Sigmoid colon (tissue), 4 donors: ENCODE results near the gene MRRF.

ENCODE experiments used
- EP300 ChIP-seq, 4 donors: sonication (generic); formaldehyde crosslinking; IDR thresholded peaks; one replicate each; pipeline ENCODE4 v1.6.1; 2017; ENCODE audit warnings: antibody characterized with exemption in 4 of 4
- POLR2A ChIP-seq, 2 donors: fragments of 450-650 bp; IDR thresholded peaks; one replicate each; pipeline ENCODE4 v1.6.1; 2016; ENCODE audit warnings: antibody characterized with exemption in 2 of 2, mild to moderate bottlenecking in 2 of 2, moderate library complexity in 2 of 2
- POLR2AphosphoS5 ChIP-seq, 4 donors: sonication (generic); formaldehyde crosslinking; IDR thresholded peaks; one replicate each; pipeline ENCODE4 v1.6.1; 2017; ENCODE audit warnings: antibody characterized with exemption in 4 of 4
- TF ChIP-seq, protein P1 (sequence below), 4 experiments: fragments of 450-650 bp in 3 of 4; fragments of 200-600 bp in 1 of 4; IDR thresholded peaks; one replicate each; pipeline ENCODE4 v1.5.1; 2016 to 2019; ENCODE audit warnings: antibody characterized with exemption in 4 of 4, mild to moderate bottlenecking in 3 of 4, moderate library complexity in 2 of 4

DNA sequence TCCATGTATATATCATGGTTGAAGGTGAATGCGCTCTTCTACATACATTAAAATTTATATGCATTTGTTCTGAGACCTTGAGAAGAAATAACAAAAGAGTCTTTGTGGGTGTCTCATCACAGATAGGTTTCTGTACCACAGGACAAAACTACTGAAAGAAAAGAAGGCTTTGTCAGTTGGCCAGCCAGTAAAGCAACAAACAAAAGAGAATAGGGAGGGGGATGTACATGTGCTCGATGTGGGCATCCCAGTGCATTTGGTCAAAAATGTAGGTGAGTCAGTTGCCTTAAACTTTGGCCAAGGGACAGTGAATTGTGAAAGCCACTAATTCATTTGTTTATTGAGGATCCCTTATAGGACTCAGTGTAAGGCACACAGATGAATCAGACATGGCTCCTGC, 13.3 kb upstream of the MRRF start:
- TF ChIP-seq, protein P1, sequence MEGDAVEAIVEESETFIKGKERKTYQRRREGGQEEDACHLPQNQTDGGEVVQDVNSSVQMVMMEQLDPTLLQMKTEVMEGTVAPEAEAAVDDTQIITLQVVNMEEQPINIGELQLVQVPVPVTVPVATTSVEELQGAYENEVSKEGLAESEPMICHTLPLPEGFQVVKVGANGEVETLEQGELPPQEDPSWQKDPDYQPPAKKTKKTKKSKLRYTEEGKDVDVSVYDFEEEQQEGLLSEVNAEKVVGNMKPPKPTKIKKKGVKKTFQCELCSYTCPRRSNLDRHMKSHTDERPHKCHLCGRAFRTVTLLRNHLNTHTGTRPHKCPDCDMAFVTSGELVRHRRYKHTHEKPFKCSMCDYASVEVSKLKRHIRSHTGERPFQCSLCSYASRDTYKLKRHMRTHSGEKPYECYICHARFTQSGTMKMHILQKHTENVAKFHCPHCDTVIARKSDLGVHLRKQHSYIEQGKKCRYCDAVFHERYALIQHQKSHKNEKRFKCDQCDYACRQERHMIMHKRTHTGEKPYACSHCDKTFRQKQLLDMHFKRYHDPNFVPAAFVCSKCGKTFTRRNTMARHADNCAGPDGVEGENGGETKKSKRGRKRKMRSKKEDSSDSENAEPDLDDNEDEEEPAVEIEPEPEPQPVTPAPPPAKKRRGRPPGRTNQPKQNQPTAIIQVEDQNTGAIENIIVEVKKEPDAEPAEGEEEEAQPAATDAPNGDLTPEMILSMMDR (IDR thresholded peaks at IDR 0.05): no peak
- no peak for TF ChIP-seq POLR2A (IDR thresholded peaks at IDR 0.05)
- no peak for TF ChIP-seq POLR2AphosphoS5 (IDR thresholded peaks at IDR 0.05)
- no peak for TF ChIP-seq EP300 (IDR thresholded peaks at IDR 0.05)
